ENCODE results near the gene PALLD. TPM values are rescaled to one million over a fixed set of nuclear protein-coding genes. Genes with fewer than 3 reads are reported as not detected.

Gene PALLD
- total RNA-seq, 1 donor from 2014 or later: 45.6 TPM

DNA sequence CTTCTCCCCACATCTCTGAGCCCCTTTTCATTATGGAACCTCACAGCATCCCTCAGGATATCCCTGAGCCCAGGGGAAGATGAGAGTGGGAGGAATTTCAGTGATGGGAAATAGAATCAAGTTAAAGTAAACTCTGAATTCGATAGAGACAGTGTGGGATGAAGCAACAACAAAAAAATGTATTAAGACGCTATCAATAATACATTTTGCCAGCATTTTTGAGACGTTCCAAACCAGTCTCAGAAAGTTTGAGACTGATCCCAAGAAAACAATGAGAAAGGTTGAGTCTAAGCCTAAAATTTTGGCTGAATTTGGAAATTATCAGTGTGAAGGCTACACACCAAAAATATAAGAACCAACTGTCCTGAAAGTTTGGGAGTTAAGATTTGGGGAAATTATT, 317.0 kb downstream of the PALLD start:
- H3K4me3 ChIP-seq (ENCODE audit: low read depth, low read length): no peak overlapping the region
- no peak for DNase-seq (ENCODE audit: low read depth)
- TF ChIP-seq, protein P1, sequence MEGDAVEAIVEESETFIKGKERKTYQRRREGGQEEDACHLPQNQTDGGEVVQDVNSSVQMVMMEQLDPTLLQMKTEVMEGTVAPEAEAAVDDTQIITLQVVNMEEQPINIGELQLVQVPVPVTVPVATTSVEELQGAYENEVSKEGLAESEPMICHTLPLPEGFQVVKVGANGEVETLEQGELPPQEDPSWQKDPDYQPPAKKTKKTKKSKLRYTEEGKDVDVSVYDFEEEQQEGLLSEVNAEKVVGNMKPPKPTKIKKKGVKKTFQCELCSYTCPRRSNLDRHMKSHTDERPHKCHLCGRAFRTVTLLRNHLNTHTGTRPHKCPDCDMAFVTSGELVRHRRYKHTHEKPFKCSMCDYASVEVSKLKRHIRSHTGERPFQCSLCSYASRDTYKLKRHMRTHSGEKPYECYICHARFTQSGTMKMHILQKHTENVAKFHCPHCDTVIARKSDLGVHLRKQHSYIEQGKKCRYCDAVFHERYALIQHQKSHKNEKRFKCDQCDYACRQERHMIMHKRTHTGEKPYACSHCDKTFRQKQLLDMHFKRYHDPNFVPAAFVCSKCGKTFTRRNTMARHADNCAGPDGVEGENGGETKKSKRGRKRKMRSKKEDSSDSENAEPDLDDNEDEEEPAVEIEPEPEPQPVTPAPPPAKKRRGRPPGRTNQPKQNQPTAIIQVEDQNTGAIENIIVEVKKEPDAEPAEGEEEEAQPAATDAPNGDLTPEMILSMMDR (conservative IDR thresholded peaks at IDR 0.05; ENCODE audit: low read depth, low read length): no peak

DNA sequence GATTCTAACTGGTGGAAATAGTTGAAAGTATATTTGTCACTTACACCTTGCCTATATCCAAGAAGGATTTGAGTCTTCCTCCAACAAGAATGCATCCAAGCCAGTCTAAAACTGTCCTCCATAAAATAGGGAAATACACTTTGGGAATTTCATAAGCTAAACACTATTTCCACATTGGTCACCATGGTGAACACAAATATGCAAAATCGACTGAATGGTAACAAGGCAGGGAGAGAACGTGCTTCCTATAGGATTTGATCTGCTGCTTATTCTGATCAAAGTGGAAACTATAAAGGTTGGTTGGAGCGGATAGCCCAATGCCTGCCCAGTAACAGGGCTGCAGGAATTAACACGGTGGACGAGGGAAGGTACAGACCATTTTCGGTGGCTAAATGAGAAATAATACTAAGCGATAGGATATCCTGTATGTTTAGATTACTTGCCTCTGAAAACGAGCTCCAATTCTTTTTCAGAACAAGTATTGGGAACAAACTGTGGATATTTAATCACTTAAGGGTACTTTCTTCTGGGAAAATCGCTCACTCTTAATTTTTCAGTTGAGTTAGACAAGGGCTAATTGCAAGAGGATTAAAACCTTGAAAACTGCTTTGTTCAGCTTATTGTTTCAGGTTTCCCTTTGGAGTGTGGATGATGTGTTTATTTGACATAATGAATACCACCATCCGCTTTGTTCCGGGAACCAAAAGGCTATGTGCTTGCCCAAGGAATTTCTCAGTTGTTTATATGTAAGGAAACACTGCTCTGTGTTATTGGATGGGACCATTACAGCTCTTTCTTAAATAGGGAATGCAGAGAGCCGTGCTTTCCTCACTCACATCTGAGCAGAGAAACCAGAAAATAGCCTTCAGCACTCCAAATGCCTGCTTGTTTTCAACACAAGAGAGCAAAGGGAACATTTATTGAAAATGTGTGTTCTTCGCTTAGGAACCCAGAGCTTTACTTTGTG, 318.8 kb downstream of the PALLD start:
- DNase-seq (ENCODE audit: low read depth): no peak
- TF ChIP-seq, protein P1 (conservative IDR thresholded peaks at IDR 0.05; ENCODE audit: low read depth, low read length): no peak
- H3K4me3 ChIP-seq (ENCODE audit: low read depth, low read length): no peak overlapping the region

DNA sequence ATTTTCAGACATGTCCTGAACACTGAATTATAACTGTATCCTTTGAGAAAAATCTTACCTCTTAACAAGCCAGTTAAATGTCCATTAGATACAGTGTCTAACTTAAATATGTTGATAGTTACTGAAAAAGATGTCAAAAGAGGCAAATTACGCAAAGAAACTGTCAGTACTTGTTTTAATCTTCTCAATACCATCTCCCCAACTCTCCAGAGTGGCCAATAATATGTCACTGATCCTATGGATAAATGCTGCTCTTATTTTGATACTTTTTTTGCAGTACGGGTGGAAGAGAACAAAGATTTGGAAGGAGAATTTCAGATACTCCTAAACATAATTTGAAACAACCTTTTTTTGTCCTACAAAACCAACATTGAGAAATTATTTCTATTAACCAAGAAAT, 320.5 kb downstream of the PALLD start:
- TF ChIP-seq, protein P1 (conservative IDR thresholded peaks at IDR 0.05; ENCODE audit: low read depth, low read length): no peak
- no peak for DNase-seq (ENCODE audit: low read depth)
- no peak overlapping the region for H3K4me3 ChIP-seq (ENCODE audit: low read depth, low read length)

DNA sequence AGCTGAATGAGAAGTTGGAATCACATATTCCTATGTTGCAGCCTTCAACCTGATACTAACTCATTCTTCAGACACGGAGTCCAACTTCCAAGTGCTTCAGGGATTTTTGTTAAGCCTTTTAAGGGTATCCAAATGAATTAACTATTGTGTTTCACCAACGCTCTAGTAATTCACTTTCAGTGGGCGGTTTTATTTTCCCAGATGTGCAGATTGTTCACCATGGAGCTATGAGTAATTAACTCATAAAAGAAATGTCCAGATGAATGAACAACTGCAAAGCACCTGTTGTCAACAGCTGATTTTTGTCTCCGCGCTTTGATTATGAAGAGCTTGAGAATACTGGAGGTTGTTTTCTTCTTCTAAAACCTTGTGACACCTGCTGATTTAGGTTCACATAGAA, 325.6 kb downstream of the PALLD start:
- TF ChIP-seq, protein P1 (conservative IDR thresholded peaks at IDR 0.05; ENCODE audit: low read depth, low read length): no peak
- no peak overlapping the region for H3K4me3 ChIP-seq (ENCODE audit: low read depth, low read length)
- no peak for DNase-seq (ENCODE audit: low read depth)

DNA sequence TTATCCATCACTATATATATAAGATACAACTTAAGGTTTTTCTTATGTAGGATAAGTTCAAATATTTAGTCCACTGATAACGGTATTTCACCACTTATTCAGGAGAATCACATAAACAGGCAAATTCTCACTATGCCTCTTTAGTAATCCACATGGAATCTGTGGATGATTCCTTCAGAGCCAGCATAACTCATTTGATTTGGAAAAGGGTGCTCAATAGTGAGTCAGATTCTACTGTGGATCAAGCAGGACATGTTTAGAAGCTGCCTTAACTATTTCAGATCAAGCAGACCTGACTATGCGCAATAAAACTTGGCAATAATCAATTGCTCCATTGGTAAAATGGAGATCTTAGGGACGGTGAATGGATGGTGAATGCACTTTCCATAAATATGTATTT, 329.1 kb downstream of the PALLD start:
- no peak for DNase-seq (ENCODE audit: low read depth)
- H3K4me3 ChIP-seq (ENCODE audit: low read depth, low read length): no peak overlapping the region
- TF ChIP-seq, protein P1 (conservative IDR thresholded peaks at IDR 0.05; ENCODE audit: low read depth, low read length): no peak

- DNase-seq (ENCODE audit: low read depth): no peak
- TF ChIP-seq, protein P1 (conservative IDR thresholded peaks at IDR 0.05; ENCODE audit: low read depth, low read length): no peak
Measured at GRCh38 chr4:168826620-168827019, 329.8 kb downstream of the PALLD start.

More at GRCh38 chr4:168826620-168827019, 329.8 kb downstream of the PALLD start:
- no peak overlapping the region for H3K4me3 ChIP-seq (ENCODE audit: low read depth, low read length)

Measured in epithelial cell of proximal tubule (primary cell).